Measurements from ENCODE around the gene CFAP298.

GRCh38 chr21:32595431-32595830, 16.7 kb downstream of the CFAP298 start:
- TF ChIP-seq CTCF (IDR thresholded peaks at IDR 0.05) (no peak), POLR2A (IDR thresholded peaks at IDR 0.05) (no peak), EP300 (IDR thresholded peaks at IDR 0.05) (no peak)

Measured in tibial nerve (tissue), 4 donors.